HG02588 (cell line): ENCODE measurements around the gene ENKD1.

Source experiments
- ATAC-seq: cut with Tn5 transposase; IDR thresholded peaks from one replicate; pipeline ENCODE4 v1.9.1; 2021; ENCODE audit warnings: mild to moderate bottlenecking, moderate library complexity; ENCODE audit not compliant: unreplicated experiment

The ENKD1 gene

DNA sequence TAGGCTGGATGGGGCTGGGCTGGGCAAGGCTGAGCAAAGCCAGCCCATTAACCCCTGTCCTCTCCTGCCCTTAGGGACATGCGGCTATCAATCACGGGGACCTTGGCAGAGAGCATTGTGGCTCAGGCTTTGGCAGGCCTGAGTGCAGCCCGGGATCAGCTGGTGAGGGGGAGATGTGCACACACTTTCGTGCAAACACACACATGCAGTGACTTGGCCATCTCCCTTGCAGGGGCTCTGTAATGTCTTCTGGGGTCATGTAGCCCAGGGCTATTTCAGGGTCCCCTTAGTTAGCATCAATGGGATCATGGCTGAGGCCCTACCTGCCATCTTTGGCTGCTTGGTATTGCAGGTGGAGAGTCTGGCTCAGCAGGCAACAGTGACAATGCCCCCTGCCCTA lies 14.7 kb downstream of the ENKD1 start:
- ATAC-seq, result no peak

DNA sequence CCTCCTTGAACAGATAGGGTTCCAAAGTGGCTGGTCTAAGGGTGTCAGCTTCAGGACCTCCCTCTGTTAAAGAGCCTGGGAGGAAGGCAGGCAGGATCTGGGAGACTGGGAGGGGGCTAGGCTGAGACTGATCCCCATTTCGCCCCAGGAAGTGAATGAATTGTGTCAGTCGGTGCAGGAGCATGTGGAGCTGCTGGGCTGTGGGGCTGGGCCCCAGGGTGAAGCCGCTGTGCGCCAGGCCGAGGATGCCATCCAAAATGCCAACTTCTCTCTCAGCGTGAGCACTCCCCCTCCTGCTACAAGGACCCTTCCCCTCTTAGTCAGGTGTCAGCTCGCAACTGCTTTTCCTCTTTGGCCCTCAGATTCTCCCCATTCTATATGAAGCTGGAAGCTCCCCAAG lies 15.5 kb downstream of the ENKD1 start:
- ATAC-seq, result no peak

DNA sequence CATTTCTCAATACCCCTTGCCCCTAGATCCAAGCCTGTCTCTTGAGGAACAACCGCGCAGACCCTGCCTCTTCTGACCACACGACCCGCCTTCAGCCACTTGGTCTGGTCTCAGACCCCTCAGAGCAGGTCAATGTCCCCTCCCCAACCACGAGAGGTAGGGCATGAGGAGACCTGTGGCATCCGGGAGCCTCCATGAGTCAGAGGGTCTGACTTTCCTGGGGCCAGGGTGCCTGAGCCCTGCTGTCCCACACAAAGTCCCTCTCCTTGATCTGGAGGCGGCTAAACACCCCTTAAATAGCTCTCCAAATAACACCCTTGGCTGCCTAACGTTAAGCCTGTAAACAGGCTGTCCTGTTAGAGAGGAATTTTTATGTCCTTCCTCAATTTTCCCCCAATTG lies 16.5 kb downstream of the ENKD1 start:
- no peak for ATAC-seq

DNA sequence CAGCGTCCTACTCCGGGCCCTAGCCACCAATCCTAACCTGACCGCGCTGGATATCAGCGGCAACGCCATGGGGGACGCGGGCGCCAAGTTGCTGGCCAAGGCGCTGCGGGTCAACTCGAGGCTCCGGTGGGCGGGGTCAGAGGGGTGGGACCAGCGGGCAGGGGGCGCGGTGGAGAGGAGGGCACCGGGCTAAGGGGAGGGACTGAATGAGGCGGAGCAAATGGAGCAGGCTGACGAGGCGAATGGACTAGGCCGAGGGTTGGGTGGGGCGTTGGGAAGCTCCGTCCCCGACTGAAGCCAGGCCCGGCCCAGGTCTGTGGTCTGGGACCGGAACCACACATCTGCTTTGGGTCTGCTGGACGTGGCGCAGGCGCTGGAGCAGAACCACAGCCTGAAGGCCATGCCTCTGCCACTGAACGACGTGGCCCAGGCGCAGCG lies 17.0 kb downstream of the ENKD1 start:
- no peak for ATAC-seq

DNA sequence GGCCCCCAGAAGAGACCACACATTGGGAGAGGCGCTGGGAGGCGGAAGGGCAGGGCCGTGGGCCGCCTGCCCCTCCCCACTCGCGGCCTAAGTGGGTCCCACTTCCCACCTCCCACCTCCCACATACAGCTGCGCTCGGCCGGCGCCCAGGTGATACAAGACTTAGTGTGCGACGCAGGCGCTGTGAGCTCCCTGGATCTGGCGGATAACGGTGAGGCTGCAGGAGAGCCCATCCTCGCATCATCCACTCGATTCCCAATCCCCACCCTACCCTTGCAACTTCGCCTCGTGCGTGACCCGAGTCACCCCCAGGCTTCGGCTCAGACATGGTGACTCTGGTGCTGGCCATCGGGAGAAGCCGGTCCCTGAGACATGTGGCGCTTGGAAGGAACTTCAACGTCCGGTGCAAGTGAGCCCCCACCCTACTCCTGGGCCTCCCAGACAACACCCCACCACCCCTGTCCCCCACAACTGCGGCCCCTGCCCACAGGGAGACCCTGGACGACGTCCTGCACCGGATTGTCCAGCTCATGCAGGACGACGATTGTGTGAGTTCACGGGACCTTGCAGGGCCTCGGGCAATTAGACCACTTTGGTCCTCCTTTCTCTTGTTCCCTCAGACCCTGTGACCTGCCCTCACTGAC lies 17.7 kb downstream of the ENKD1 start:
- ATAC-seq, result no peak

DNA sequence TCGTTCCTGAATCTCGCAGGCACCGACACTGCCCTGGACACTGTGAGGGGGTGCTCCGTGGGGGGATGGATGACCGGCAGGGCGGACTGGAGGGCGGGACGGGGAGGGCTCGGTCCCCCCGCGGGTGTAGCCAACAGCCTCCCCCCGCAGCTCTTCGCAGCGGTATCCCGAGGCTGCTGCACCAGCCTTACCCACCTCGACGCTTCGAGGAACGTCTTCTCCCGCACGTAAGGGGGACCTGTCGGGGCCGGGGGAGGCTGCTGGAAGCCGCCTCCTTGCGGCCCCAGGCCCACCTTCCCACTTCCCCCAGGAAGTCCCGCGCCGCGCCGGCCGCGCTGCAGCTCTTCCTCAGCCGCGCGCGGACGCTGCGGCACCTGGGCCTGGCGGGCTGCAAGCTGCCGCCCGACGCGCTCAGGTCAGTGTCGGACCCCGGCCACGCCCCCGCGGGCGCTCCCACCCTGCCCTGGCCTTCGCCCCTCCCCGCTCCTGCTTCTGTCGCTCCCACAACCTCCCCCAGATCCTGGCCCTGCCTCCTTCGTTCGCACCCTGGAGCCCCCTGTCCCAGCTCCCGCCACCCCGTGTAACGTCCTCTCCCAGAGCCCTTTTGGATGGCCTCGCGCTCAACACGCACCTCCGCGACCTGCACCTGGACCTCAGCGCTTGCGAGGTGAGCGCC lies 18.3 kb downstream of the ENKD1 start:
- ATAC-seq, result no peak

DNA sequence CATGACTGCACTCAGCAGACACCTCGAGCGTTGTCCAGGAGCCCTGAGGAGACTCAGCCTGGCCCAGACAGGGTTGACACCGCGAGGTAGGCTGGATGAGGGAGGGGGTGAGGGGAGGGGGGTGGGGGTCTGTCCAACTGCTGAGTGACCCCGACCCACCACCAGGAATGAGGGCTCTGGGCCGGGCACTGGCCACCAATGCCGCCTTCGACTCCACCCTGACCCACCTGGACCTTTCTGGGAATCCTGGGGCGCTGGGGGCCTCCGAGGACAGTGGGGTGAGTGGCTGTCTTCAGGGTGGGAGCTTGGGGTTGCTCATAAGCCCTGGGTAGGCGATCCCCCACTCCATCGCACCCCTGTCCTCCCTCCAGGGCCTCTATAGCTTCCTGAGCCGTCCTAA lies 18.9 kb downstream of the ENKD1 start:
- no peak for ATAC-seq

DNA sequence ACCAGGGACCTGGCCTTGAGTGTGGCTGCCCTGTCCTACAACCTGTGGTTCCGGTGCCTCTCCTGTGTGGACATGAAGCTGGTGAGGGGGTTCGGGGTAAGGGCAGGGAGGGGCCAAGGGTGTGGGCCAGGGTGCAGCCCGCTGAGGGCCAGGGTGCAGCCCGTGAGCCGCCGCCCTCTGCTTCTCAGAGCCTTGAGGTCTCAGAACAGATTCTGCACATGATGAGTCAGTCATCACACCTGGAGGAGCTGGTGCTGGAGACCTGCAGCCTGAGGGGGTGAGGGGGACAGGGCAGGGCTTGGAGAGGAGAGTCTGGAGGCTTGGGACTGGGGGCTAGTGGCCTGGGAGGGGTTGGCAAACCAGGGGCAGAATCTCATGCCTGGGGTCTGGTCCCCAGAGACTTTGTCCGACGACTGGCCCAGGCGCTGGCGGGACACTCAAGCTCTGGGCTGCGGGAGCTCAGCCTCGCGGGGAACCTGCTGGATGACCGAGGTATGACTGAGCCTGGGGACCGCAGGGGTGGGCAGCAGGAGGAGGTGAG lies 19.4 kb downstream of the ENKD1 start:
- no peak for ATAC-seq

DNA sequence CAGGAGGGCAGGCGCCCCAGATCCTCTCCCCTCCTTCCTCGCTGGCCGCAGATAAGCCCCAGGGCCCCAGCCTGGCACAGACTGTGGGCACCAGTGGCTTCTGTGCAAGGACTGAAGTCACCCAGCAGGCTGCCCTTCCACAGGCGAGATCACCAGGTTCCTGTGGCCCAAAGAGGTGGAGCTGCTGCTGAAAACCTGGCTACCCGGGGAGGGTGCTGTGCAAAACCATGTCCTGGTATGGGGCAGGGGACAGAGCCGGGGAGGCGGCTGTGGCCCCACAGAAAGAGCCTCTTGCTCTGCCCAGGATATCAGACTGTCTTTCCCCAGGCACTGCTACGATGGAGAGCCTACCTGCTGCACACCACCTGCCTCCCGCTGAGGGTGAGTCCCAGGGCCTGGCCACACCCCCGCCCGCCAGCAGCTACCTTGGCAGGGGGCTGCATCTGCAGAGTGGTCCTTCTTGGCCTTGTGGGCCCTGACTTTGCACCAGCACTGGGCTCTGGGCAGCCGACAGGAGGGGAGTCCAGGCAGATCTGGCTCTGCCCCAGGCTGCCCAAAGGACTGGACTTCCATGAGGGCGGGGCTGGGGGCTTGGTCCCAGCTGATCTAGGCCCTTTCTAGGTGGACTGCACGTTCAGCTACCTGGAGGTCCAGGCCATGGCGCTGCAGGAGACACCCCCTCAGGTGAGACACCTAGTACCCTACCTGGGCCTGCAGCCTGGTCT lies 21.0 kb downstream of the ENKD1 start:
- no peak for ATAC-seq

DNA sequence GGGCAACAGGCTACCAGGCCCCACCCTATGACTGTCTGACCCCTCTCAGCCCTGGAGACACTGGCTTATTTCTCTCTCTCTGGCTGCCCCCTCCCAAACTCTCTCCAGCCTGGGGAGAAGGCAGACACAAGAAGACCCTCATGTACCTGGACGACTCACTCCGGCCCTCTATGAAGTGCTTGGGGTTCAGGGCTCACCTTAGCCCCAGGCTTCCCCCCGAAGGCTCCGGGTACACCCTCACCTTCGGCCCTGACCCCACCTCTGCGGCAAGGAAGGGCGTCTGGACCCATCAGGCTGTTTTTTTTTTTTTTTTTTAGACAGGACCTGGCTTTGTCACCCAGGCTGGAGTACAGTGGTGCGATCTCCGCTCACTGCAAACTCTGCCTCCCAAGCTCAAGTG lies 22.5 kb downstream of the ENKD1 start:
- ATAC-seq, result no peak

DNA sequence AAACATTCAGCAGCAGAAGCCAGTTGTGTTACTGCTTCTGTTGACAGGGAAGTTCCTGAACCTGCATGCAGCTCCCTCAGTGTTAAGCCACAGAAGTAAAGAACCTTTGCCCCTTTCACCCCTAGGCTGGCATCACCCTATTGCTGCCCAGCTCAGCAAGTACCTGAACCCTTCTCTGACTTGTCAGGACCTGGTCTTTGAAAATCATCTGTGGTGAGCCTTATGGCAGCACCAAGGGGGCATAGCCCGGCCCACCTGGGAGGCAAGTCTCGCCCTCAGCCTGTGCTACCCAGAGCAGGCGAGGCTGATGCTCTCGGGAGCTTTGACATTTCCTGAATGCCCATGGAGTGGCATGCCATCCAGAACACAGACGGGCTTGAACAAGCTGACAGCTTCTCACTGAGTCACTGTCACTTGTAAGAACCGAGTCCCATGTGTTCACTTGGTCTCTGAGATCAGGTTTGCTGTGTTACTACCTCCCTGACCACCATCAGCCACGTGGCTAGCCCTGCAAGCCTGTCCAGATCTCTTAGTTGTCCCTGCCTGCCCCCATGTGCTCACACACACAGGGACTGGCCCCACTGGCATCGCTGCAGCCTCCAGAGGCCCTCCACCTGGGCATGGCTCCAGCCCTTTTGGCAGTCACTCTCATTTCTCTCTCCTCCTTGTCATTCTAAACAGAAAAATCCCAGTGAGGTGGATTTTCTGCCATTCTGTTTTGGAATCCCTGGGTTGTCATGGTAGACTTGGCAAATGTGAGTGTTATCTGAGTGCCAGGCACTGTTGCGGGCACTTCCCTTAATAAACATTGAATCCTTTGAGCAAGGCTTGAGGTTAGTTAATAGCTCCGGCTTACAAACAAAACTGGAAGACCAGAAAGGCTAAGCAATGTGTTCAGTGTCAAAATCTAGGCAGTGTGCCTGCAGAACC lies 24.5 kb downstream of the ENKD1 start:
- ATAC-seq, result no peak

DNA sequence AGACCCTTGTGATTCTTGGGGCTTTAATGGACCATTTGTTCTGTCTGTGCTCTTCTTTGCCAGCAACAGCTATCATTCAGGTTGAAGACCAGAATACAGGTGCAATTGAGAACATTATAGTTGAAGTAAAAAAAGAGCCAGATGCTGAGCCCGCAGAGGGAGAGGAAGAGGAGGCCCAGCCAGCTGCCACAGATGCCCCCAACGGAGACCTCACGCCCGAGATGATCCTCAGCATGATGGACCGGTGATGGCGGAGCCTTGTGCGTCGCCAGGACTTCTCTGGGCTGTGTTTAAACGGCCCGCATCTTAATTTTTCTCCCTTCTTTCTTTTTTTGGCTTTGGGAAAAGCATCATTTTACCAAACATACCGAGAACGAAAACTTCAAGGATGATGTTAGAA lies 28.9 kb downstream of the ENKD1 start:
- no peak for ATAC-seq

DNA sequence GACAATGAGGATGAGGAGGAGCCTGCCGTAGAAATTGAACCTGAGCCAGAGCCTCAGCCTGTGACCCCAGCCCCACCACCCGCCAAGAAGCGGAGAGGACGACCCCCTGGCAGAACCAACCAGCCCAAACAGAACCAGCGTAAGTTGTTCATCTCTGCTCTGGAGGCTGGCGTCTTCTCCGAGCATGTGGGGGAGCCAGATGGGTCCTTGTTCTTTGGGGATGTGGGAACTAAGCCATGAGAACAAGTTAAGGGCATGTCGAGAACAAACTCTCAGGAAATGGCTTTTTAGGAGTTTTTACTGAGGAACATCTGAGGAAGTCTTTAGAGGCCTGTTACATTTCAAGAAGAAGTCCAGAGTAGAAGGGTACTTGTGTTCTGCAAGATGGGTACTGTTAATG lies 29.8 kb downstream of the ENKD1 start:
- no peak for ATAC-seq

DNA sequence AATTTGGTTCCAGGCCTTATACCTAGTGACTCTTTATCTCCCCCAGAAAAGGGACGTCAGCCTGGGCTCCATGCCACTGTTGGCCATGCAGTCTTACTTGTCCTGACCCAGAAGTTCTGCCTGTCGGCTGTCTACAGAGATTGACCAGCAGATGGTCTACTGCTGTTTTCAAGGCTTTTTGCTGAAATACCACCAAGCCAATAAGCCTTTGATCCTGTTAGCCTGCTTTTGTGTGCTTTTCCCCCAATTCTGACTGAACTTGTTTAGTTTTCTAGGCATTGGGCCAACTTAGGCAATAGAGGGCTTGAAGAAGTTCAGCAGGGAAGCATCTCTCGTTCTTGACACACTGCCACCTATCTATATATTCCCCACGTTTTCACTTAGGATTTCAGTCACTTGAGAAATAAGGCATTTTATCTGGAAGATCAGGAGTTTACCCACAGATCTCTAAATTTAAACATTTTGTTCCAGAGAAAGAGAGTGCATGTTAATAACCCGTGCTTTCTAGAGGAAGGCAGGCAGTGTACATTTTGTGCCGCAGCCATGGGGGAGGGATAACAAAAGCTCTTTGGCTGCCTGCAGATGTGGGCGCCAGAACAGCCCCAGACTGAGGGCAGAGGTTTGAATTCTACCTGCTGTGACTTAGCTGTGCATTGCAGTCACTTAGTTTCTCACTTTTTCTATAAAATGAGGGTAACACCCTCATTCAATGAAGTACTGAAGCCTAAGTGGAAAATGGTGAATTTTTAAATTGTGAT lies 34.0 kb downstream of the ENKD1 start:
- no peak for ATAC-seq

DNA sequence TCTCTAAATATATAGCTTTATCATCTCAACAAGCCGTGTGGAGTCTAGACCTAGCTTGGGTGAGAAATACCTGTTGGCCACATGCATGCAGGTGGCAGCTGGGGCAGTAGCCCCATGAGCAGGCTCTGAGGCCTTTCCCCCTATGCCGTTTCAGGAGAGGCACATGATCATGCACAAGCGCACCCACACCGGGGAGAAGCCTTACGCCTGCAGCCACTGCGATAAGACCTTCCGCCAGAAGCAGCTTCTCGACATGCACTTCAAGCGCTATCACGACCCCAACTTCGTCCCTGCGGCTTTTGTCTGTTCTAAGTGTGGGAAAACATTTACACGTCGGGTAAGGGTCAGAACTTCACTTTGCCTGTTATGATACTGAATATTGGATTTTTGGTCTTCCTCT lies 38.3 kb downstream of the ENKD1 start:
- ATAC-seq, result no peak

DNA sequence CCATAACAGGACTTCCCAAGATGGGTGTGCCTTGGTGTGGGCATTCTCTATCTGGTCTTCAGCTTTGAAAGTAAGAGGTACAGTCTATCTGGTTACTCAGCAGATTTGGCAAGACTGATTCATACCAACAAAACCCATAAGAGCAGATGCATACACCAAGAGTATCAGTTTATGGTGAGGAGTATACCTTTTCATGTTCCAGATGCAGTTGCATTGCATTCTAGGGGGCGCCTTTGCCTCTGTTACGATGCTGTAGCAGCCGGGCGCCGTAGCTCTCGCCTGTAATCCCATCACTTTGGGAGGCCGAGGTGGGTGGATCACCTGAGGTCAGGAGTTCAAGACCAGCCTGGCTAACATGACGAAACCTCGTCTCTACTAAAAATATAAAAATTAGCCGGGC lies 52.7 kb downstream of the ENKD1 start:
- ATAC-seq, result no peak
